GM12801 (cell line): Measurements from ENCODE around the gene UNC13A.

Experiments
- CTCF ChIP-seq: IDR thresholded peaks from one replicate; pipeline ENCODE4 v1.5.1; 2011; ENCODE audit warnings: control low read depth; ENCODE audit not compliant: insufficient read length; ENCODE audit errors: extremely low read depth

UNC13A gene

GRCh38 chr19:17616686-17616960, 71.5 kb downstream of the UNC13A start:
- no peak for TF ChIP-seq CTCF

- no peak for TF ChIP-seq CTCF
Observed at GRCh38 chr19:17615889-17616685, 72.1 kb downstream of the UNC13A start.

- TF ChIP-seq CTCF = no peak
Observed at GRCh38 chr19:17614476-17614875, 73.7 kb downstream of the UNC13A start.

- TF ChIP-seq CTCF = no peak
Observed at GRCh38 chr19:17611462-17612244, 76.5 kb downstream of the UNC13A start.

- no peak for TF ChIP-seq CTCF
Observed at GRCh38 chr19:17610384-17610783, 77.8 kb downstream of the UNC13A start.

GRCh38 chr19:17607936-17608335, 80.2 kb downstream of the UNC13A start:
- TF ChIP-seq CTCF = no peak

- TF ChIP-seq CTCF = no peak
Observed at GRCh38 chr19:17606590-17607185, 81.5 kb downstream of the UNC13A start.
